Measurements from ENCODE around the gene CASK. TPM values are rescaled to one million over a fixed set of nuclear protein-coding genes. Genes with fewer than 3 reads are reported as not detected.

CASK gene
- total RNA-seq, 1 experiment from 2014 or later: 29.4 TPM

GRCh38 chrX:41868392-41868977 is 54.9 kb downstream of the CASK start:
- POLR2A ChIA-PET (ENCODE audit: unreplicated experiment): no interaction called here
- TF ChIP-seq CTCF (conservative IDR thresholded peaks at IDR 0.05) (no peak), EZH2 (IDR thresholded peaks at IDR 0.05; ENCODE audit: low read depth) (no peak)
- CTCF ChIA-PET: no interaction called here

GRCh38 chrX:41863343-41864203 is 59.8 kb downstream of the CASK start:
- POLR2A ChIA-PET (ENCODE audit: unreplicated experiment): no interaction called here
- Histone ChIP-seq H4K20me1 (ENCODE audit: insufficient read depth) (no peaks in the 10 kb centered on the region), H3K4me1 (replicated peaks; ENCODE audit: insufficient read depth) (no peaks in the 10 kb centered on the region), H3K9me3 (ENCODE audit: insufficient read depth, low read depth) (no peaks in the 10 kb centered on the region), H3K4me2 (no peak overlapping the region), H3K27ac (no peak overlapping the region), H3K27me3 (ENCODE audit: insufficient read depth, low read depth) (no peaks in the 10 kb centered on the region), H3K4me3 (no peak overlapping the region), H3K36me3 (ENCODE audit: low read depth) (no peaks in the 10 kb centered on the region), H3K79me2 (ENCODE audit: low read depth) (no peaks in the 10 kb centered on the region), H2AFZ (no peak overlapping the region), H3F3A (ENCODE audit: insufficient read depth, low read depth) (no peaks in the 10 kb centered on the region), H3K9me2 (ENCODE audit: insufficient read depth) (no peaks in the 10 kb centered on the region)
- TF ChIP-seq EZH2 (IDR thresholded peaks at IDR 0.05; ENCODE audit: low read depth) (no peak), CTCF (conservative IDR thresholded peaks at IDR 0.05) (no peak)
- CTCF ChIA-PET: no interaction called here
- DNase-seq: no peak
- intact Hi-C loops (cut with micrococcal nuclease; ENCODE audit: unreplicated experiment): no loop called here
- no TSS peak for BruUV-seq (replicated peaks)

More at GRCh38 chrX:41868392-41868977, 54.9 kb downstream of the CASK start:
- Histone ChIP-seq H3K9me2 (ENCODE audit: insufficient read depth) (no peaks in the 10 kb centered on the region), H3K27me3 (ENCODE audit: insufficient read depth, low read depth) (no peaks in the 10 kb centered on the region), H4K20me1 (ENCODE audit: insufficient read depth) (no peaks in the 10 kb centered on the region), H3K36me3 (ENCODE audit: low read depth) (no peaks in the 10 kb centered on the region), H3K27ac (no peak overlapping the region), H2AFZ (no peak overlapping the region), H3K9me3 (ENCODE audit: insufficient read depth, low read depth) (no peaks in the 10 kb centered on the region), H3K4me2 (no peak overlapping the region), H3F3A (ENCODE audit: insufficient read depth, low read depth) (no peaks in the 10 kb centered on the region), H3K4me3 (no peak overlapping the region), H3K4me1 (replicated peaks; ENCODE audit: insufficient read depth) (no peaks in the 10 kb centered on the region), H3K79me2 (ENCODE audit: low read depth) (no peaks in the 10 kb centered on the region)
- DNase-seq: no peak
- no TSS peak for BruUV-seq (replicated peaks)
- intact Hi-C loops (cut with micrococcal nuclease; ENCODE audit: unreplicated experiment): no loop called here

- Histone ChIP-seq H4K20me1 (ENCODE audit: insufficient read depth) (no peaks in the 10 kb centered on the region), H3K4me3 (no peak overlapping the region), H3K4me2 (no peak overlapping the region), H3F3A (ENCODE audit: insufficient read depth, low read depth) (no peaks in the 10 kb centered on the region), H3K9me3 (ENCODE audit: insufficient read depth, low read depth) (no peaks in the 10 kb centered on the region), H3K4me1 (replicated peaks; ENCODE audit: insufficient read depth) (no peaks in the 10 kb centered on the region), H3K9me2 (ENCODE audit: insufficient read depth) (no peaks in the 10 kb centered on the region), H2AFZ (no peak overlapping the region), H3K27me3 (ENCODE audit: insufficient read depth, low read depth) (no peaks in the 10 kb centered on the region), H3K79me2 (ENCODE audit: low read depth) (no peaks in the 10 kb centered on the region), H3K36me3 (ENCODE audit: low read depth) (no peaks in the 10 kb centered on the region), H3K27ac (no peak overlapping the region)
- no TSS peak for BruUV-seq (replicated peaks)
- ChIA-PET CTCF (no interaction called here), POLR2A (ENCODE audit: unreplicated experiment) (no interaction called here)
- no peak for TF ChIP-seq EZH2 (IDR thresholded peaks at IDR 0.05; ENCODE audit: low read depth)
- TF ChIP-seq CTCF (conservative IDR thresholded peaks at IDR 0.05): no peak
- intact Hi-C loops (cut with micrococcal nuclease; ENCODE audit: unreplicated experiment): no loop called here
- no peak for DNase-seq
These were observed 60.7 kb downstream of the CASK start for GRCh38 chrX:41862562-41863184.

Measured in PC-9 (cell line).